H1 (cell line): ENCODE data around the gene RSKR. TPM values are rescaled to one million over a fixed set of nuclear protein-coding genes. Genes with fewer than 3 reads are reported as not detected.

Experiments used
- EZH2 ChIP-seq: fragments of 200-600 bp; sonication (generic); IDR thresholded peaks from 2 replicates; pipeline ENCODE4 v1.7.1; 2012; ENCODE audit warnings: low read depth, mild to moderate bottlenecking, moderate library complexity, low read length, inconsistent platforms; ENCODE audit not compliant: severe bottlenecking
- HDAC6 ChIP-seq: IDR thresholded peaks from one replicate; pipeline ENCODE4 v1.7.1; 2012; ENCODE audit warnings: low read depth, mild to moderate bottlenecking, inconsistent platforms, low read length, moderate library complexity
- NRF1 ChIP-seq: IDR thresholded peaks from 2 replicates; pipeline ENCODE4 v1.6.1; 2011; ENCODE audit warnings: mild to moderate bottlenecking, low read depth, low read length, improper control_type of control experiment
- RNF2 ChIP-seq: fragments of 200-900, 300-1000 bp; sonication (generic); IDR thresholded peaks from 2 replicates; pipeline ENCODE4 v1.7.1; 2016; ENCODE audit warnings: borderline replicate concordance, low read depth, mild to moderate bottlenecking, antibody characterized with exemption, low read length; ENCODE audit not compliant: poor library complexity, severe bottlenecking; ENCODE audit errors: missing control alignments
- SIN3A ChIP-seq, 2 experiments: IDR thresholded peaks in 1 of 2; conservative IDR thresholded peaks in 1 of 2; 2 replicates each; pipeline ENCODE4 v1.6.1; 2011 to 2012; ENCODE audit warnings: low read length in 2 of 2, improper control_type of control experiment in 1 of 2, low read depth in 1 of 2, mild to moderate bottlenecking in 1 of 2
- ZNF274 ChIP-seq: IDR thresholded peaks from 2 replicates; pipeline ENCODE4 v1.7.0; 2012; ENCODE audit warnings: low read length, borderline replicate concordance; ENCODE audit errors: extremely low read depth
- polyA plus RNA-seq, 7 experiments: library from polyadenylated mRNA; depleted of rRNA in 3 of 7; stranded (reverse) in 5 of 7; unstranded in 2 of 7; fragments of >200 nt in 5 of 7; fragments of 200-250 nt in 2 of 7; gene quantifications; 1 replicate in 5 of 7; 2 replicates in 1 of 7; 4 replicates in 1 of 7; pipeline versions ENCODE4 v1.2.1 to v1.2.3, GENCODE V29; 2011 to 2013; ENCODE audit warnings: missing spikeins in 2 of 7, mixed read lengths in 2 of 7
- total RNA-seq: library from RNA; stranded (reverse); fragmentation: NEBNext Ultra II Directional; extraction: Animal tissue kit (Norgen Biotek cat#: 25700); gene quantifications from 2 replicates; pipeline ENCODE4 v1.2.1, GENCODE V29; 2021
- TF ChIP-seq, protein P1 (sequence below): IDR thresholded peaks from 2 replicates; pipeline ENCODE4 v1.6.1; 2012; ENCODE audit warnings: low read length, inconsistent platforms

RSKR gene
- total and polyA plus RNA-seq, 2 of the 8 experiments (the other 6 are each of a cell fraction or from before 2014, with no cell fraction given), result 24.1 to 28.5 TPM

DNA sequence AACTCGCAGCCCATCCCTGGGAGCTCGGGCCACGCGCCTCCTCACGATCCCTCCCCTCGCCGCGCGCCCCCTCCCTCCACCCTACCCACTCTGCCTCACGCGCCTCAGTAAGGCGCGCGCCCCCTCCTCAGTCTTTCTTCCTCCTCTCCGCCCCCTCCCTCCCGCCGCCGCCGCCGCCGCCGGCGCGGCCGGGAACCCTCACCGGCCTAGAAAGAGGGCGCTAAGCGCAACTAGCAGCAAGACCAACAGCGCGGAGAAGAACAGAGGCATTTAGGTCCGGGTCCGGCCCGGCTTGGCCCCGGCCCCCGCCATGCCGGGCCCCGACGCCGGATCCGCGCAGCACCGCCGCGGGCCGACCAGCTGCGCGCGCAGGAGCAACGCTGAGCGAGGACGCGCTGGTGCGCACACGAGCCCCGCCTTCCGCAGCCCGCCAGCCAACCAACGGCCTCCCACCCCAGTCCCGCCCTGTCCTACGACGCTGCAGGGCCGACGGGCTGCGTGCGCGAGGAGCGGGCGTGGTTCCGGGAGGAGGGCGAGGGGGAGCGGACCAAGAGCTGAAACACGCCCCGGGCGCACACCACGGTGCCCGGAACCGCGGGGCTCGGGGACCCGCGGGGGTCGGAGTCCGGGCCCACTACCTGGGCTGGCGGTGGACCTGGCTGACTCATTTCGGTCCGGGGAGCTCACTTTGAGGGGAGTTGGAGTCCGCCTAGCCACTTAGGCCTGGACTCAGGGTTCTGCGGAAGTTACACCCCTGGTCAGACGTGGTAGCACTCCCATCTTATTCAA, 31.0 kb upstream of the RSKR start, which contains the start of gene BLTP2 (continued):
- TF ChIP-seq RNF2, result no peak
- TF ChIP-seq SIN3A (conservative IDR thresholded peaks at IDR 0.05 in 1 of 2, IDR thresholded peaks at IDR 0.05 in 1 of 2; ENCODE audit: low read depth in 1 of 2, low read length in 2 of 2), result peak in 1 of 2 experiments; percentile 8; a peak in 1 of 4 replicates
- TF ChIP-seq ZNF274, result no peak
- TF ChIP-seq, protein P1, sequence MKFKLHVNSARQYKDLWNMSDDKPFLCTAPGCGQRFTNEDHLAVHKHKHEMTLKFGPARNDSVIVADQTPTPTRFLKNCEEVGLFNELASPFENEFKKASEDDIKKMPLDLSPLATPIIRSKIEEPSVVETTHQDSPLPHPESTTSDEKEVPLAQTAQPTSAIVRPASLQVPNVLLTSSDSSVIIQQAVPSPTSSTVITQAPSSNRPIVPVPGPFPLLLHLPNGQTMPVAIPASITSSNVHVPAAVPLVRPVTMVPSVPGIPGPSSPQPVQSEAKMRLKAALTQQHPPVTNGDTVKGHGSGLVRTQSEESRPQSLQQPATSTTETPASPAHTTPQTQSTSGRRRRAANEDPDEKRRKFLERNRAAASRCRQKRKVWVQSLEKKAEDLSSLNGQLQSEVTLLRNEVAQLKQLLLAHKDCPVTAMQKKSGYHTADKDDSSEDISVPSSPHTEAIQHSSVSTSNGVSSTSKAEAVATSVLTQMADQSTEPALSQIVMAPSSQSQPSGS, result no peak
- no peak for TF ChIP-seq EZH2
- no peak for TF ChIP-seq HDAC6
- peak; percentile 32; the same call in 1 of the 2 replicates for TF ChIP-seq NRF1
